HTR-8/SVneo (cell line): Measurements from ENCODE around the gene BUD31.

Source experiments
- DNase-seq: peaks from one replicate; pipeline ENCODE4 v3.0.0; 2011; ENCODE audit warnings: low spot score, mixed read lengths; ENCODE audit not compliant: insufficient read length
- FAIRE-seq: peaks from 2 replicates; lab custom pipeline; 2011; peaks lifted over from hg19 to GRCh38; lab: Jason Lieb, UNC

BUD31 gene

GRCh38 chr7:99457650-99458493 is 49.1 kb downstream of the BUD31 start:
- no peak for FAIRE-seq
- DNase-seq, result no peak

- DNase-seq (no peak), FAIRE-seq (no peak)
Measured at GRCh38 chr7:99459087-99459486, 50.3 kb downstream of the BUD31 start.

GRCh38 chr7:99460651-99461050 is 51.9 kb downstream of the BUD31 start:
- FAIRE-seq, result no peak
- DNase-seq, result no peak

GRCh38 chr7:99461221-99461620 is 52.5 kb downstream of the BUD31 start:
- no peak for FAIRE-seq
- DNase-seq, result no peak

GRCh38 chr7:99465421-99465768 is 56.6 kb downstream of the BUD31 start:
- no peak for FAIRE-seq
- DNase-seq, result no peak

- FAIRE-seq, result no peak
- DNase-seq, result no peak
Measured at GRCh38 chr7:99468336-99468918, 59.7 kb downstream of the BUD31 start.
